Prostate gland (tissue), 2 donors: ENCODE results near the gene ADCY3. TPM values are rescaled to one million over a fixed set of nuclear protein-coding genes. Genes with fewer than 3 reads are reported as not detected.
A peak's percentile ranks its signal among the peaks of the same experiment; 100 is the strongest.

Experiments used
- DNase-seq: peaks from one replicate; pipeline ENCODE4 v3.0.0-alpha.2; 2019; ENCODE audit warnings: low spot score
- H3K27ac ChIP-seq, 2 donors: fragments of 200-600 bp; sonication (generic); 2 replicates each; pipeline ENCODE4 v1.5.1; 2017 to 2019
- H3K27me3 ChIP-seq: fragments of 200-600 bp; sonication (generic); replicated peaks from 2 replicates; pipeline ENCODE4 v1.5.1; 2019; ENCODE audit not compliant: insufficient read depth
- H3K36me3 ChIP-seq, 2 donors: fragments of 200-600 bp; sonication (generic); 1 replicate in 1 of 2; 2 replicates in 1 of 2; pipeline versions ENCODE4 v1.5.1 to v1.8.1; 2017 to 2019
- H3K4me1 ChIP-seq: fragments of 200-600 bp; sonication (generic); replicated peaks from 2 replicates; pipeline ENCODE4 v1.5.1; 2019
- H3K4me3 ChIP-seq, 2 donors: fragments of 200-600 bp; sonication (generic); 2 replicates each; pipeline ENCODE4 v1.5.1; 2017 to 2019
- H3K9me3 ChIP-seq: fragments of 200-600 bp; sonication (generic); 2 replicates; pipeline ENCODE4 v1.5.1; 2017
- CTCF ChIP-seq, 4 experiments: fragments of 200-600 bp in 2 of 4; fragments of 450-650 bp in 2 of 4; sonication (generic) in 2 of 4; IDR thresholded peaks; 1 replicate in 3 of 4; 2 replicates in 1 of 4; pipeline ENCODE4 v1.5.1; 2016 to 2019; ENCODE audit warnings: antibody characterized with exemption in 4 of 4, mild to moderate bottlenecking in 2 of 4, moderate library complexity in 2 of 4
- POLR2A ChIP-seq: fragments of 450-650 bp; IDR thresholded peaks from one replicate; pipeline ENCODE4 v1.6.1; 2016; ENCODE audit warnings: antibody characterized with exemption, mild to moderate bottlenecking
- POLR2AphosphoS5 ChIP-seq: sonication (generic); formaldehyde crosslinking; IDR thresholded peaks from one replicate; pipeline ENCODE4 v1.6.1; 2017; ENCODE audit warnings: antibody characterized with exemption
- WGBS: methylation state at CpG from one replicate; pipeline ENCODE4 v1.1.5; 2018; 5-methylcytosine and 5-hydroxymethylcytosine counted together
- intact Hi-C: fragments of 100-400 bp; cut with DNase I; formaldehyde crosslinking; loops from one replicate; pipeline ENCODE4 v1.14.2; 2022
- total RNA-seq, 2 donors: library from RNA; depleted of rRNA; stranded (reverse); fragments of >200 nt; gene quantifications; one replicate each; pipeline ENCODE4 v1.1.0, GENCODE V29; 2016

Gene ADCY3
- total RNA-seq, 2 donors from 2014 or later, result 20.8 to 44.3 TPM

- 82% methylated on average over 11 of the region's 11 CpGs for WGBS
- H3K27me3 ChIP-seq, result no peaks in the 10 kb centered on the region
- no peaks in the 10 kb centered on the region for H3K36me3 ChIP-seq
- H3K4me3 ChIP-seq, result no peak overlapping the region
- intact Hi-C loops, result no loop called here
- no peak for DNase-seq
- no peaks in the 10 kb centered on the region for H3K4me1 ChIP-seq
- no peak overlapping the region for H3K27ac ChIP-seq
- TF ChIP-seq CTCF (IDR thresholded peaks at IDR 0.05), result no peak
- no peak for TF ChIP-seq POLR2A
- TF ChIP-seq POLR2AphosphoS5, result no peak
- H3K9me3 ChIP-seq, result no peaks in the 10 kb centered on the region
Measured at GRCh38 chr2:24885221-24886125, 34.6 kb downstream of the ADCY3 start.

GRCh38 chr2:24883946-24884345 lies 36.1 kb downstream of the ADCY3 start:
- no peak overlapping the region for H3K27ac ChIP-seq
- no peak for TF ChIP-seq CTCF (IDR thresholded peaks at IDR 0.05)
- no peaks in the 10 kb centered on the region for H3K36me3 ChIP-seq
- DNase-seq, result no peak
- no peaks in the 10 kb centered on the region for H3K9me3 ChIP-seq
- H3K4me3 ChIP-seq, result no peak overlapping the region
- WGBS, result 49% methylated on average over 4 of the region's 4 CpGs
- intact Hi-C loops, result no loop called here
- H3K4me1 ChIP-seq, result no peaks in the 10 kb centered on the region
- H3K27me3 ChIP-seq, result no peaks in the 10 kb centered on the region

GRCh38 chr2:24881623-24882022 lies 38.4 kb downstream of the ADCY3 start:
- 87% methylated on average over 9 of the region's 9 CpGs for whole genome bisulfite sequencing
- Histone ChIP-seq H3K36me3 (no peaks in the 10 kb centered on the region), H3K4me1 (no peaks in the 10 kb centered on the region), H3K27ac (no peak overlapping the region), H3K9me3 (no peaks in the 10 kb centered on the region), H3K27me3 (no peaks in the 10 kb centered on the region), H3K4me3 (no peak overlapping the region)
- intact Hi-C loops, result no loop called here
- DNase-seq, result no peak
- no peak for TF ChIP-seq POLR2A
- TF ChIP-seq CTCF (IDR thresholded peaks at IDR 0.05), result no peak
- no peak for TF ChIP-seq POLR2AphosphoS5

- Histone ChIP-seq H3K27ac (no peak overlapping the region), H3K9me3 (no peaks in the 10 kb centered on the region), H3K4me3 (no peak overlapping the region), H3K36me3 (no peaks in the 10 kb centered on the region), H3K4me1 (no peaks in the 10 kb centered on the region), H3K27me3 (no peaks in the 10 kb centered on the region)
- TF ChIP-seq CTCF (IDR thresholded peaks at IDR 0.05), result no peak
- TF ChIP-seq POLR2AphosphoS5, result no peak
- no peak for TF ChIP-seq POLR2A
- 61% methylated on average over 6 of the region's 6 CpGs for WGBS
- intact Hi-C loops, result no loop called here
- no peak for DNase-seq
Measured at GRCh38 chr2:24881158-24881557, 38.9 kb downstream of the ADCY3 start.

- intact Hi-C loops, result no loop called here
- Histone ChIP-seq H3K9me3 (no peaks in the 10 kb centered on the region), H3K4me3 (no peak overlapping the region), H3K27me3 (no peaks in the 10 kb centered on the region), H3K36me3 (no peaks in the 10 kb centered on the region), H3K27ac (peak overlapping the region in 1 of 2 donors; percentile 27), H3K4me1 (no peaks in the 10 kb centered on the region)
- 94% methylated on average over 10 of the region's 10 CpGs for WGBS
- TF ChIP-seq POLR2A (no peak), CTCF (IDR thresholded peaks at IDR 0.05) (no peak), POLR2AphosphoS5 (no peak)
- no peak for DNase-seq
Measured at GRCh38 chr2:24878341-24878740, 41.7 kb downstream of the ADCY3 start.
